HG03342 (cell line): ENCODE data around the gene PPP1R1A.

Experiments
- ATAC-seq: cut with Tn5 transposase; IDR thresholded peaks from one replicate; pipeline ENCODE4 v1.9.1; 2021; ENCODE audit warnings: mild to moderate bottlenecking, moderate library complexity; ENCODE audit not compliant: unreplicated experiment

The PPP1R1A gene

GRCh38 chr12:54603872-54604271, 15.4 kb upstream of the PPP1R1A start:
- no peak for ATAC-seq

- ATAC-seq = peak; percentile 87
These were observed 14.8 kb upstream of the PPP1R1A start for GRCh38 chr12:54603173-54603814.

GRCh38 chr12:54602661-54603060, 14.2 kb upstream of the PPP1R1A start:
- ATAC-seq = no peak

GRCh38 chr12:54601841-54602240, 13.4 kb upstream of the PPP1R1A start:
- no peak for ATAC-seq

GRCh38 chr12:54598970-54599369, 10.5 kb upstream of the PPP1R1A start:
- no peak for ATAC-seq

- no peak for ATAC-seq
These were observed 8.1 kb upstream of the PPP1R1A start for GRCh38 chr12:54596526-54596946.

GRCh38 chr12:54595471-54595870, 7.0 kb upstream of the PPP1R1A start:
- ATAC-seq = no peak

- no peak for ATAC-seq
These were observed 5.3 kb upstream of the PPP1R1A start for GRCh38 chr12:54593725-54594124.

GRCh38 chr12:54593135-54593534, 4.7 kb upstream of the PPP1R1A start:
- ATAC-seq = no peak

- ATAC-seq = no peak
These were observed 3.9 kb upstream of the PPP1R1A start for GRCh38 chr12:54592316-54592715.

GRCh38 chr12:54590978-54591591, 2.6 kb upstream of the PPP1R1A start:
- ATAC-seq = no peak

GRCh38 chr12:54589964-54590363, 1.5 kb upstream of the PPP1R1A start:
- no peak for ATAC-seq

GRCh38 chr12:54588890-54589267, 420 bp upstream of the PPP1R1A start:
- no peak for ATAC-seq

GRCh38 chr12:54587315-54587873, 1.1 kb downstream of the PPP1R1A start:
- ATAC-seq = no peak

- no peak for ATAC-seq
These were observed 1.8 kb downstream of the PPP1R1A start for GRCh38 chr12:54586620-54587019.

- no peak for ATAC-seq
These were observed 3.2 kb downstream of the PPP1R1A start for GRCh38 chr12:54585243-54585642.

- no peak for ATAC-seq
These were observed 4.3 kb downstream of the PPP1R1A start for GRCh38 chr12:54584128-54584527.

GRCh38 chr12:54583726-54584125, 4.7 kb downstream of the PPP1R1A start:
- ATAC-seq = no peak

- no peak for ATAC-seq
These were observed 7.0 kb downstream of the PPP1R1A start for GRCh38 chr12:54581412-54581811.

GRCh38 chr12:54579696-54580333, 8.6 kb downstream of the PPP1R1A start:
- ATAC-seq = peak; percentile 97

- ATAC-seq = peak; percentile 17
These were observed 9.2 kb downstream of the PPP1R1A start for GRCh38 chr12:54579258-54579657.

- ATAC-seq = no peak
These were observed 9.7 kb downstream of the PPP1R1A start for GRCh38 chr12:54578778-54579177.
